GM18502 (cell line): ENCODE results near the gene BIRC5.
"Not testable (repeated sequence)": the region's sequence is repeated elsewhere in the genome, so short reads cannot be mapped to it uniquely, and the experiment has no call there.

Experiments
- ATAC-seq: cut with Tn5 transposase; IDR thresholded peaks from one replicate; pipeline ENCODE4 v1.9.1; 2021; ENCODE audit warnings: mild to moderate bottlenecking; ENCODE audit not compliant: unreplicated experiment, poor library complexity

BIRC5 gene

GRCh38 chr17:78237401-78238012, 23.5 kb downstream of the BIRC5 start:
- no peak for ATAC-seq

GRCh38 chr17:78238823-78239488, 24.9 kb downstream of the BIRC5 start:
- ATAC-seq, result no peak

- ATAC-seq, result no peak
Observed at GRCh38 chr17:78239489-78239931, 25.5 kb downstream of the BIRC5 start.

- no peak for ATAC-seq
Observed at GRCh38 chr17:78240012-78240655, 26.1 kb downstream of the BIRC5 start.

GRCh38 chr17:78240839-78241238, 26.8 kb downstream of the BIRC5 start:
- ATAC-seq, result no peak

GRCh38 chr17:78241277-78242023, 27.4 kb downstream of the BIRC5 start:
- no peak for ATAC-seq

GRCh38 chr17:78242024-78242742, 28.1 kb downstream of the BIRC5 start:
- no peak for ATAC-seq

- no peak for ATAC-seq
Observed at GRCh38 chr17:78247304-78247703, 33.3 kb downstream of the BIRC5 start.

GRCh38 chr17:78248051-78248914, 34.2 kb downstream of the BIRC5 start:
- no peak for ATAC-seq

- no peak for ATAC-seq
Observed at GRCh38 chr17:78249074-78249817, 35.2 kb downstream of the BIRC5 start.

GRCh38 chr17:78249818-78250806, 36.1 kb downstream of the BIRC5 start:
- ATAC-seq, result no peak

GRCh38 chr17:78250891-78251772, 37.1 kb downstream of the BIRC5 start:
- peak; percentile 58 for ATAC-seq

- ATAC-seq, result no peak
Observed at GRCh38 chr17:78251773-78252103, 37.7 kb downstream of the BIRC5 start.

GRCh38 chr17:78252111-78252634, 38.1 kb downstream of the BIRC5 start:
- ATAC-seq, result no peak

- ATAC-seq, result no peak
Observed at GRCh38 chr17:78252701-78253635, 38.9 kb downstream of the BIRC5 start.

- not testable (repeated sequence) for ATAC-seq
Observed at GRCh38 chr17:78253636-78253945, 39.5 kb downstream of the BIRC5 start.
